ENCODE results near the gene TUBB3. TPM values are rescaled to one million over a fixed set of nuclear protein-coding genes. Genes with fewer than 3 reads are reported as not detected.
"Not testable (repeated sequence)": the region's sequence is repeated elsewhere in the genome, so short reads cannot be mapped to it uniquely, and the experiment has no call there.

TUBB3 gene
- total RNA-seq, 4 donors from 2014 or later, result 1.9 to 7.4 (median 3.9) TPM

- no peak for DNase-seq (ENCODE audit: low spot score in 2 of 2)
- WGBS, 2 donors, result 80 to 94% methylated on average over 6 of the region's 6 CpGs
- TF ChIP-seq POLR2A (IDR thresholded peaks at IDR 0.05) (no peak), CTCF (IDR thresholded peaks at IDR 0.05) (no peak)
- intact Hi-C loops (cut with DNase I; ENCODE audit: low total_unique reads), result loop anchor here (1.0 kb wide), 1 partner anchor 45 kb away; no protein-coding TSS in a partner anchor
- no peak overlapping the region for H3K4me3 ChIP-seq (ENCODE audit: low read depth, poor library complexity, severe bottlenecking)
Measured at GRCh38 chr16:89931964-89932363, 8.8 kb downstream of the TUBB3 start.

GRCh38 chr16:89934019-89934418 lies 10.9 kb downstream of the TUBB3 start:
- 90 to 95% methylated on average over 7 to 20 of the region's 29 CpGs for WGBS, 2 donors
- DNase-seq (ENCODE audit: low spot score in 2 of 2); intact Hi-C loops (cut with DNase I; ENCODE audit: low total_unique reads); H3K4me3 ChIP-seq (ENCODE audit: low read depth, poor library complexity, severe bottlenecking): not testable (repeated sequence)

- intact Hi-C loops (cut with DNase I; ENCODE audit: low total_unique reads), result no loop called here
- no peak for DNase-seq (ENCODE audit: low spot score in 2 of 2)
- TF ChIP-seq POLR2A (IDR thresholded peaks at IDR 0.05) (no peak), CTCF (IDR thresholded peaks at IDR 0.05) (no peak)
- H3K4me3 ChIP-seq (ENCODE audit: low read depth, poor library complexity, severe bottlenecking), result no peak overlapping the region
- 94 to 95% methylated on average over 60 to 61 of the region's 61 CpGs for WGBS, 2 donors
Measured at GRCh38 chr16:89934611-89935553, 11.7 kb downstream of the TUBB3 start.

GRCh38 chr16:89935620-89936019 lies 12.5 kb downstream of the TUBB3 start:
- intact Hi-C loops (cut with DNase I; ENCODE audit: low total_unique reads), result not testable (repeated sequence)

GRCh38 chr16:89936034-89936433 lies 12.9 kb downstream of the TUBB3 start:
- intact Hi-C loops (cut with DNase I; ENCODE audit: low total_unique reads), result no loop called here
- H3K4me3 ChIP-seq (ENCODE audit: low read depth, poor library complexity, severe bottlenecking), result no peak overlapping the region
- DNase-seq (ENCODE audit: low spot score in 2 of 2), result no peak
- WGBS, 2 donors, result 67 to 70% methylated on average over 13 of the region's 13 CpGs
- TF ChIP-seq POLR2A (IDR thresholded peaks at IDR 0.05), result no peak
- no peak for TF ChIP-seq CTCF (IDR thresholded peaks at IDR 0.05)

More at GRCh38 chr16:89935620-89936019, 12.5 kb downstream of the TUBB3 start:
- WGBS, 2 donors, result 88% methylated on average over 27 of the region's 27 CpGs
- H3K4me3 ChIP-seq (ENCODE audit: low read depth, poor library complexity, severe bottlenecking); DNase-seq (ENCODE audit: low spot score in 2 of 2): not testable (repeated sequence)

GRCh38 chr16:89936508-89936907 lies 13.4 kb downstream of the TUBB3 start:
- DNase-seq (ENCODE audit: low spot score in 2 of 2), result no peak
- intact Hi-C loops (cut with DNase I; ENCODE audit: low total_unique reads), result no loop called here
- WGBS, 2 donors, result 91 to 93% methylated on average over 10 to 13 of the region's 14 CpGs
- TF ChIP-seq POLR2A (IDR thresholded peaks at IDR 0.05) (no peak), CTCF (IDR thresholded peaks at IDR 0.05) (no peak)
- H3K4me3 ChIP-seq (ENCODE audit: low read depth, poor library complexity, severe bottlenecking), result no peak overlapping the region

All from lower leg skin (tissue), 4 donors.